Neural crest cell (in vitro differentiated cells): ENCODE data around the gene ANKAR. TPM values are rescaled to one million over a fixed set of nuclear protein-coding genes. Genes with fewer than 3 reads are reported as not detected.
A peak's percentile ranks its signal among the peaks of the same experiment; 100 is the strongest.
"Not testable (repeated sequence)": the region's sequence is repeated elsewhere in the genome, so short reads cannot be mapped to it uniquely, and the experiment has no call there.

Experiments
- DNase-seq: peaks from one replicate; pipeline ENCODE4 v3.0.0; 2021; ENCODE audit warnings: low read depth, mixed read lengths, low spot score
- H3K27ac Mint-ChIP-seq: one replicate; pipeline ENCODE4 v1.8.0; 2021; ENCODE audit warnings: mild to moderate bottlenecking, mixed read lengths; ENCODE audit not compliant: unreplicated experiment
- H3K27me3 Mint-ChIP-seq: 2 replicates; pipeline ENCODE4 v1.8.0; 2021; ENCODE audit warnings: low read depth, mild to moderate bottlenecking, mixed read lengths
- H3K36me3 Mint-ChIP-seq: 2 replicates; pipeline ENCODE4 v1.8.0; 2021; ENCODE audit warnings: low read depth, mild to moderate bottlenecking, mixed read lengths
- H3K4me1 Mint-ChIP-seq: 2 replicates; pipeline ENCODE4 v1.8.0; 2021; ENCODE audit warnings: mixed read lengths
- H3K4me3 Mint-ChIP-seq: one replicate; pipeline ENCODE4 v1.8.0; 2021; ENCODE audit warnings: mild to moderate bottlenecking, mixed read lengths
- H3K9me3 Mint-ChIP-seq: 2 replicates; pipeline ENCODE4 v1.8.0; 2021; ENCODE audit warnings: mixed read lengths
- CTCF ChIP-seq: fragments of 200-600 bp; sonication (generic); conservative IDR thresholded peaks from 2 replicates; pipeline ENCODE4 v1.5.0; 2021; ENCODE audit warnings: antibody characterized with exemption, mild to moderate bottlenecking
- total RNA-seq: library from RNA; stranded (reverse); gene quantifications from 2 replicates; pipeline ENCODE4 v1.2.1, GENCODE V29; 2021

ANKAR gene
- total RNA-seq, 1 donor from 2014 or later = 3.0 TPM

DNA sequence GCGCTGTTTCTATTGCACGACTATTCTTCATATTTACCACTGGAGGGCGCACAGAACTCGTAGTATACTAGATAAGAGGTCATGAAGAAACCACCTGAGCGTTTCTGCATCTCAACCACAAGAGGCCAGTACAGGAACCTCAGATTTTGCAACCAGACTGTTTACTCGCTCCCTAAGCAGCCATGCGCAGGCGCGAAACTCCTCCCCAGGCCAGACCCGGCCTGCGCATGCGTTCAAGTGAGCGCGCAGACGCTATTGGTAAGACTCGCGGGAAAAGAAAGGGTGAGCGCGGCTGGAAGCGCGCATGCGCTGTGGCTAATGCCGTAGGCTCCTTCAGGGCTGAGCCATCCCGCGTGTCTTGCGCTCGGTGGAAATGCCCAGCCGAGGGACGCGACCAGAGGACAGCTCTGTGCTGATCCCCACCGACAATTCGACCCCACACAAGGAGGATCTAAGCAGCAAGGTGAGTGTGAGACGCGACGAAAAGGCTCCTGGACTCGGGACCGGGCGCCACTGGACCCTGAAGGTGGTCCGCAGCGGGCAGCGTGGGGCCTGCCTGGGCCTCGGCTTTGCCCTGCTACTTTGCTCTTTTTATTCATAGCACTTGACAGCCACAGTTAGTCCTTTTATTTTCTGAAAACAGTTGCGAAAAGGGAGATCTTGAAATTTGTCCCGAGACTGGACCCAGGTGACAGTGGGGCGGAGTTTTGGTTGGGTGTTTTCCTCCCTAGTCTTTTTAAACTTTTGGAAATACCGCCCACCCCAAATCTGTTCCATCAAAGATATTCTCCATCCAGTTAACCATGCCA is 13.1 kb upstream of the ANKAR start, which contains the start of gene ASNSD1:
TSS of gene ASNSD1 (plus strand) at position 312 of the 809 bp plus-strand sequence. CDS start 4,674 bp downstream, outside the sequence.
- Mint-ChIP-seq H3K9me3 (no peaks in the 10 kb centered on the region), H3K4me1 (peaks cover 12% of the 10 kb centered on the region), H3K27ac (no peak within 1 kb of the TSS), H3K4me3 (no peak within 1 kb of the TSS), H3K36me3 (peaks cover 2% of the 10 kb centered on the region), H3K27me3 (peaks cover 10% of the 10 kb centered on the region)
- TF ChIP-seq CTCF = peak; percentile 96
- DNase-seq = peak; percentile 97

DNA sequence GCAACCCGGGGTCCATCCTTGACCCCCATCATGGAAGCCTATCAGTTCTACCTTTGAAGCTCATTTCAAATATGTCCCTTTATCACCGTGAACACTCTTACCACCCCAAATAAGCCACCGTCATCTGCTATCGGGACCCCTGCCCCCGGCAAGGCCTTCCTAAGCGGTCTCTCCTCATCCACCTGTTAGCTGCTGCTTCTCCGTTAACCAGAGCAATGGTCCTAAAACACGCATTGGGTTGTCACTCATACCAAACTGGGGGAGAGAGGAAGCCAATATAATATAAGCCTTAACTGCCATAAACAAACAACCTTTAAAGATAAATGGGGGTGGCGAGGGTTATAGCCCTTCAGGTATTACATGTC is 12.5 kb upstream of the ANKAR start:
- H3K27me3 Mint-ChIP-seq = peaks cover 10% of the 10 kb centered on the region
- H3K9me3 Mint-ChIP-seq = no peaks in the 10 kb centered on the region

DNA sequence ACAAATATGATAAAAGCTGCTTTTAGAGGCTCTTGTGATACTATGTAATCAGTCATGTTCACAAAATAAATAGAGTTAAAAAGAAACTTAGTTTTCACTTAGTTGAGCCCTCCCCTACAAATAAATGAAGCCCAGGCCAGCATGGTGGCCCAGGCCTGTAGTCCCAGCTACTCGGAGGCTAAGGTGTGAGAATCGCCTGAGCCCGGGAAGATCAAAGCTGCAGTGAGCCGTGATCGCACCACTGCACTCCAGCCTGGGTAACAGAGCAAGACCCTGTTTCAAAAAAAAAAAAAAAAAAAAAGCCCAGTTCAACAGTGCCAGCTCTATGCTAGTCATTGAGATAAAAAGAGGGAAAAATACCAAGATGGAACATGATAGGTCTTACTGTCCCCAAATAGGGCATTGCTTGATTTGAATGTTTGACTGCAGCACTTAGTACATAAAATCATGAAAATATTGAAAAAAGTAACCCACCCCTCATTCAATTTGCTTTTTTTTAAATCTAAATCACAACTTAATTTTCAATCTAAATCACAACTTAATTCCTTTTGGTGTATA is 11.7 kb upstream of the ANKAR start:
- TF ChIP-seq CTCF = no peak
- peaks cover 10% of the 10 kb centered on the region for H3K27me3 Mint-ChIP-seq
- H3K4me1 Mint-ChIP-seq = peaks cover 12% of the 10 kb centered on the region
- no peak overlapping the region for H3K27ac Mint-ChIP-seq
- no peak for DNase-seq
- no peak overlapping the region for H3K4me3 Mint-ChIP-seq
- no peaks in the 10 kb centered on the region for H3K9me3 Mint-ChIP-seq
- H3K36me3 Mint-ChIP-seq = peaks cover 5% of the 10 kb centered on the region

More for the DNA sequence above, 12.5 kb upstream of the ANKAR start:
- TF ChIP-seq CTCF = no peak
- H3K4me1 Mint-ChIP-seq = peaks cover 12% of the 10 kb centered on the region
- H3K27ac Mint-ChIP-seq = no peak overlapping the region
- peaks cover 5% of the 10 kb centered on the region for H3K36me3 Mint-ChIP-seq
- no peak for DNase-seq
- H3K4me3 Mint-ChIP-seq = no peak overlapping the region

GRCh38 chr2:189663319-189663718 is 11.2 kb upstream of the ANKAR start:
- not testable (repeated sequence) for H3K9me3 Mint-ChIP-seq, H3K27me3 Mint-ChIP-seq, H3K27ac Mint-ChIP-seq, DNase-seq, H3K36me3 Mint-ChIP-seq
- Mint-ChIP-seq H3K4me1 (peaks cover 12% of the 10 kb centered on the region), H3K4me3 (peak overlapping the region; percentile 82)

DNA sequence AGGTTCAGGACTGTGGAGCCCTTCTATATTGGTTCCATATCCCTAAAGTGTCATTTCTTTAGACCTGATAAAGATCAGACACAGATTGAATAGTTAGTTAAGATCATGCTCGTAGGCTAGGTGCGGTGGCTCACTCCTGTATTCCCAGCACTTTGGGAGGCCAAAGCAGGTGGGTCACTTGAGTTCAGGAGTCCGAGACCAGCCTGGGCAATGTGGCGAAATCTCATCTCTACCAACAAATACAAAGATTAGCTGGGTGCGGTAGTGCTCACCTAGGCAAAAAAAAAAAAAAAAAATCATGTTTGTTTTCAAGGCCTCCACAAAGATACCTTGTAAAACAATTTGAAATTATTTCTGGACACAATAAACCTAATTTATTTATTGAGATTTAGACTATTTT is 4.6 kb upstream of the ANKAR start:
- Mint-ChIP-seq H3K27me3 (no peaks in the 10 kb centered on the region), H3K9me3 (no peaks in the 10 kb centered on the region), H3K36me3 (peaks cover 9% of the 10 kb centered on the region), H3K4me3 (no peak overlapping the region), H3K27ac (no peak overlapping the region), H3K4me1 (peaks cover 13% of the 10 kb centered on the region)
- no peak for TF ChIP-seq CTCF
- no peak for DNase-seq

GRCh38 chr2:189673661-189674373 is 653 bp upstream of the ANKAR start:
- no peak overlapping the region for H3K27ac Mint-ChIP-seq
- DNase-seq = no peak
- peaks cover 13% of the 10 kb centered on the region for H3K9me3 Mint-ChIP-seq
- TF ChIP-seq CTCF = no peak
- peaks cover 20% of the 10 kb centered on the region for H3K4me1 Mint-ChIP-seq
- peaks cover 26% of the 10 kb centered on the region for H3K36me3 Mint-ChIP-seq
- H3K27me3 Mint-ChIP-seq = no peaks in the 10 kb centered on the region
- peak overlapping the region; percentile 16 for H3K4me3 Mint-ChIP-seq
